HL-60 (cell line): ENCODE measurements around the gene RNASE2.
"Not testable (repeated sequence)": the region's sequence is repeated elsewhere in the genome, so short reads cannot be mapped to it uniquely, and the experiment has no call there.

Source experiments
- CTCF ChIP-seq: IDR thresholded peaks from one replicate; pipeline ENCODE4 v1.5.1; 2011; ENCODE audit warnings: low read length, control low read depth, inconsistent platforms; ENCODE audit not compliant: insufficient read depth
- POLR2AphosphoS5 ChIP-seq: IDR thresholded peaks from 2 replicates; pipeline ENCODE4 v1.6.1; 2012; ENCODE audit warnings: low read depth

- TF ChIP-seq CTCF: not testable (repeated sequence)
- TF ChIP-seq POLR2AphosphoS5: 0 out of 2 replicates have a peak, but pooled peaks have one; percentile 24
Measured at GRCh38 chr14:20945146-20945545, 10.1 kb upstream of the RNASE2 start.
